ENCODE results near the gene EFTUD2.

GRCh38 chr17:44903012-44903685 is 3.9 kb upstream of the EFTUD2 start:
- TF ChIP-seq, protein P1, sequence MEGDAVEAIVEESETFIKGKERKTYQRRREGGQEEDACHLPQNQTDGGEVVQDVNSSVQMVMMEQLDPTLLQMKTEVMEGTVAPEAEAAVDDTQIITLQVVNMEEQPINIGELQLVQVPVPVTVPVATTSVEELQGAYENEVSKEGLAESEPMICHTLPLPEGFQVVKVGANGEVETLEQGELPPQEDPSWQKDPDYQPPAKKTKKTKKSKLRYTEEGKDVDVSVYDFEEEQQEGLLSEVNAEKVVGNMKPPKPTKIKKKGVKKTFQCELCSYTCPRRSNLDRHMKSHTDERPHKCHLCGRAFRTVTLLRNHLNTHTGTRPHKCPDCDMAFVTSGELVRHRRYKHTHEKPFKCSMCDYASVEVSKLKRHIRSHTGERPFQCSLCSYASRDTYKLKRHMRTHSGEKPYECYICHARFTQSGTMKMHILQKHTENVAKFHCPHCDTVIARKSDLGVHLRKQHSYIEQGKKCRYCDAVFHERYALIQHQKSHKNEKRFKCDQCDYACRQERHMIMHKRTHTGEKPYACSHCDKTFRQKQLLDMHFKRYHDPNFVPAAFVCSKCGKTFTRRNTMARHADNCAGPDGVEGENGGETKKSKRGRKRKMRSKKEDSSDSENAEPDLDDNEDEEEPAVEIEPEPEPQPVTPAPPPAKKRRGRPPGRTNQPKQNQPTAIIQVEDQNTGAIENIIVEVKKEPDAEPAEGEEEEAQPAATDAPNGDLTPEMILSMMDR (IDR thresholded peaks at IDR 0.05; ENCODE audit: poor library complexity): no peak
- TF ChIP-seq EZH2 (IDR thresholded peaks at IDR 0.05; ENCODE audit: borderline replicate concordance) (no peak), EZH2phosphoT487 (IDR thresholded peaks at IDR 0.05; ENCODE audit: low read depth, severe bottlenecking, unreplicated experiment) (no peak)

Data from hepatocyte (in vitro differentiated cells).